Activated gamma-delta T cell treated with anti-CD3 and anti-CD28 coated beads, Interleukin-2, amount 50 U/mL, for 16 hours (primary cell): ENCODE measurements around the gene ZNF446.
"Not testable (repeated sequence)": the region's sequence is repeated elsewhere in the genome, so short reads cannot be mapped to it uniquely, and the experiment has no call there.

Source experiments
- DNase-seq: peaks from one replicate; pipeline ENCODE4 v3.0.0-alpha.2; 2020; ENCODE audit warnings: low read depth

ZNF446 gene

GRCh38 chr19:58475714-58476497 is at the start of gene ZNF446:
ZNF446 (plus strand) TSS chr19:58476352; CDS start chr19:58477219, 867 bp downstream.
- DNase-seq, result peak; percentile 91

GRCh38 chr19:58428617-58429016 is 47.5 kb upstream of the ZNF446 start:
- no peak for DNase-seq

- no peak for DNase-seq
Observed at GRCh38 chr19:58429745-58430144, 46.4 kb upstream of the ZNF446 start.

GRCh38 chr19:58434217-58434616 is 41.9 kb upstream of the ZNF446 start:
- DNase-seq, result no peak

- peak; percentile 91 for DNase-seq
Observed at GRCh38 chr19:58439576-58440554, 36.3 kb upstream of the ZNF446 start, which contains the start of gene ZNF132. ZNF132 (minus strand) TSS chr19:58440153; CDS start chr19:58439821, 332 bp downstream.

GRCh38 chr19:58440556-58440955 is 35.6 kb upstream of the ZNF446 start:
- DNase-seq, result no peak

GRCh38 chr19:58442986-58443385 is 33.2 kb upstream of the ZNF446 start:
- DNase-seq, result not testable (repeated sequence)

GRCh38 chr19:58448860-58449259 is 27.3 kb upstream of the ZNF446 start:
- not testable (repeated sequence) for DNase-seq

- not testable (repeated sequence) for DNase-seq
Observed at GRCh38 chr19:58449980-58450379, 26.2 kb upstream of the ZNF446 start.

- no peak for DNase-seq
Observed at GRCh38 chr19:58450856-58451357, 25.2 kb upstream of the ZNF446 start.

- DNase-seq, result peak; percentile 95
Observed at GRCh38 chr19:58451358-58452101, 24.6 kb upstream of the ZNF446 start, which contains the start of gene ZNF324B. ZNF324B (plus strand) TSS chr19:58451622; CDS start chr19:58453702, 2,080 bp downstream.

GRCh38 chr19:58453743-58454142 is 22.4 kb upstream of the ZNF446 start:
- DNase-seq, result no peak

- DNase-seq, result no peak
Observed at GRCh38 chr19:58455306-58455705, 20.8 kb upstream of the ZNF446 start.

- no peak for DNase-seq
Observed at GRCh38 chr19:58456111-58456510, 20.0 kb upstream of the ZNF446 start.

- no peak for DNase-seq
Observed at GRCh38 chr19:58460039-58460438, 16.1 kb upstream of the ZNF446 start.

- no peak for DNase-seq
Observed at GRCh38 chr19:58466089-58466759, 9.9 kb upstream of the ZNF446 start.

- DNase-seq, result peak; percentile 98
Observed at GRCh38 chr19:58466760-58467589, 9.2 kb upstream of the ZNF446 start, which contains the start of gene ZNF324. ZNF324 (plus strand) TSS chr19:58467080; CDS start chr19:58469186, 2,106 bp downstream.

GRCh38 chr19:58468216-58468839 is 7.8 kb upstream of the ZNF446 start:
- DNase-seq, result no peak

- DNase-seq, result no peak
Observed at GRCh38 chr19:58469241-58470013, 6.7 kb upstream of the ZNF446 start.
